Trophoblast cell (in vitro differentiated cells and primary cell): ENCODE measurements around the gene NHLRC1. TPM values are rescaled to one million over a fixed set of nuclear protein-coding genes. Genes with fewer than 3 reads are reported as not detected.

Experiments used
- DNase-seq, 2 donors: peaks; one replicate each; pipeline ENCODE4 v3.0.0-alpha.2; 2016
- H2AFZ ChIP-seq: 2 replicates; pipeline ENCODE4 v1.6.1; 2013; ENCODE audit warnings: low read length, moderate library complexity, mild to moderate bottlenecking; ENCODE audit not compliant: insufficient read depth, poor library complexity
- H2AK5ac ChIP-seq: 2 replicates; pipeline ENCODE4 v1.6.1; 2013; ENCODE audit warnings: mild to moderate bottlenecking, low read length
- H2BK120ac ChIP-seq: 2 replicates; pipeline ENCODE4 v1.6.1; 2013; ENCODE audit warnings: low read length, mild to moderate bottlenecking, moderate library complexity; ENCODE audit not compliant: insufficient read depth, poor library complexity
- H2BK12ac ChIP-seq: 2 replicates; pipeline ENCODE4 v1.6.1; 2013; ENCODE audit warnings: mild to moderate bottlenecking, low read length, moderate library complexity
- H2BK5ac ChIP-seq: 2 replicates; pipeline ENCODE4 v1.6.1; 2013; ENCODE audit warnings: low read length, low read depth, moderate library complexity, mild to moderate bottlenecking; ENCODE audit not compliant: poor library complexity
- H3K14ac ChIP-seq: 2 replicates; pipeline ENCODE4 v1.6.1; 2013; ENCODE audit warnings: mild to moderate bottlenecking, low read length
- H3K18ac ChIP-seq: 2 replicates; pipeline ENCODE4 v1.6.1; 2013; ENCODE audit warnings: mild to moderate bottlenecking, low read length
- H3K23ac ChIP-seq: 2 replicates; pipeline ENCODE4 v1.6.1; 2013; ENCODE audit warnings: low read length
- H3K27ac ChIP-seq: 2 replicates; pipeline ENCODE4 v1.5.1; 2013; ENCODE audit warnings: low read depth, mild to moderate bottlenecking, inconsistent platforms, low read length, moderate library complexity
- H3K27me3 ChIP-seq: 2 replicates; pipeline ENCODE4 v1.6.1; 2013; ENCODE audit warnings: inconsistent platforms, mild to moderate bottlenecking, low read length, moderate library complexity; ENCODE audit not compliant: insufficient read depth
- H3K36me3 ChIP-seq, 2 experiments: 1 replicate in 1 of 2; 2 replicates in 1 of 2; pipeline ENCODE4 v1.6.1; 2013; ENCODE audit warnings: low read length in 2 of 2, mild to moderate bottlenecking in 2 of 2, moderate library complexity in 1 of 2; ENCODE audit not compliant: insufficient read depth in 2 of 2, control insufficient read depth in 1 of 2
- H3K4ac ChIP-seq: 2 replicates; pipeline ENCODE4 v1.6.1; 2013; ENCODE audit warnings: low read depth, mild to moderate bottlenecking, low read length, moderate library complexity
- H3K4me1 ChIP-seq, 2 experiments: 1 replicate in 1 of 2; 2 replicates in 1 of 2; pipeline ENCODE4 v1.6.1; 2013; ENCODE audit warnings: low read length in 2 of 2, mild to moderate bottlenecking in 2 of 2, moderate library complexity in 1 of 2; ENCODE audit not compliant: insufficient read depth in 2 of 2, control insufficient read depth in 1 of 2
- H3K4me2 ChIP-seq: 2 replicates; pipeline ENCODE4 v1.6.1; 2013; ENCODE audit warnings: inconsistent platforms, mild to moderate bottlenecking, low read length, moderate library complexity
- H3K4me3 ChIP-seq: 2 replicates; pipeline ENCODE4 v1.5.1; 2013; ENCODE audit warnings: mild to moderate bottlenecking, low read depth, low read length, inconsistent platforms
- H3K79me1 ChIP-seq: one replicate; pipeline ENCODE4 v1.6.1; 2013; ENCODE audit warnings: low read length
- H3K79me2 ChIP-seq: 2 replicates; pipeline ENCODE4 v1.6.1; 2013; ENCODE audit warnings: low read length, mild to moderate bottlenecking; ENCODE audit not compliant: control insufficient read depth, insufficient read depth, poor library complexity
- H3K9ac ChIP-seq: 2 replicates; pipeline ENCODE4 v1.6.1; 2013; ENCODE audit warnings: mild to moderate bottlenecking, low read length
- H3K9me3 ChIP-seq: 2 replicates; pipeline ENCODE4 v1.6.1; 2013; ENCODE audit warnings: low read depth, mild to moderate bottlenecking, control low read depth, inconsistent platforms, low read length; ENCODE audit not compliant: insufficient read depth
- H4K12ac ChIP-seq: 2 replicates; pipeline ENCODE4 v1.6.1; 2013; ENCODE audit warnings: low read depth, mild to moderate bottlenecking, low read length, moderate library complexity
- H4K8ac ChIP-seq: 2 replicates; pipeline ENCODE4 v1.6.1; 2013; ENCODE audit warnings: low read depth, mild to moderate bottlenecking, low read length, moderate library complexity
- H4K91ac ChIP-seq: one replicate; pipeline ENCODE4 v1.6.1; 2013; ENCODE audit warnings: low read depth, mild to moderate bottlenecking, low read length, moderate library complexity
- WGBS: extraction: QIAGEN DNeasy Blood & Tissue Kit; methylation state at CpG from one replicate; pipeline ENCODE4 v1.1.7; 2013; ENCODE audit warnings: missing lambda C conversion rate; ENCODE audit not compliant: insufficient read length, insufficient coverage; ENCODE audit errors: extremely low coverage; 5-methylcytosine and 5-hydroxymethylcytosine counted together
- polyA plus RNA-seq: library from polyadenylated mRNA; stranded (reverse); fragments of 200-250 nt; gene quantifications from 2 replicates; pipeline ENCODE4 v1.2.3, GENCODE V29; 2013

NHLRC1 gene
- 0.12 and 0.15 TPM in 2 replicates for polyA plus RNA-seq

- no peak within 1 kb of the TSS for H3K23ac ChIP-seq
- H3K18ac ChIP-seq = peak within 1 kb of the TSS; percentile 40
- no peaks in the 10 kb centered on the region for H3K36me3 ChIP-seq
- peak within 1 kb of the TSS; percentile 8 for H3K9ac ChIP-seq
- no peak within 1 kb of the TSS for H2AK5ac ChIP-seq
- peak within 1 kb of the TSS; percentile 31 for H4K91ac ChIP-seq
- H3K79me2 ChIP-seq = no peaks in the 10 kb centered on the region
- H3K4me3 ChIP-seq = peak within 1 kb of the TSS; percentile 62
- H4K8ac ChIP-seq = peak within 1 kb of the TSS; percentile 69
- H2BK12ac ChIP-seq = no peak within 1 kb of the TSS
- peak within 1 kb of the TSS; percentile 1 for H3K4ac ChIP-seq
- peaks cover 5 to 6% of the 10 kb centered on the region in 2 experiments for H3K4me1 ChIP-seq
- WGBS = no CpG with 5 or more reads among the region's 82 CpGs
- H3K4me2 ChIP-seq = peak within 1 kb of the TSS; percentile 70
- no peaks in the 10 kb centered on the region for H3K27me3 ChIP-seq
- H2AFZ ChIP-seq = peak within 1 kb of the TSS; percentile 33
- peak within 1 kb of the TSS; percentile 54 for H3K14ac ChIP-seq
- peaks cover 3% of the 10 kb centered on the region for H3K79me1 ChIP-seq
- DNase-seq = peak; percentile 92 to 95
- no peak within 1 kb of the TSS for H2BK5ac ChIP-seq
- no peaks in the 10 kb centered on the region for H3K9me3 ChIP-seq
- no peak within 1 kb of the TSS for H3K27ac ChIP-seq
- H4K12ac ChIP-seq = peak within 1 kb of the TSS; percentile 37
- H2BK120ac ChIP-seq = no peak within 1 kb of the TSS
Measured at GRCh38 chr6:18122128-18123093, at the start of gene NHLRC1. NHLRC1 (minus strand) TSS chr6:18122677; CDS start chr6:18122606, 71 bp downstream.

DNA sequence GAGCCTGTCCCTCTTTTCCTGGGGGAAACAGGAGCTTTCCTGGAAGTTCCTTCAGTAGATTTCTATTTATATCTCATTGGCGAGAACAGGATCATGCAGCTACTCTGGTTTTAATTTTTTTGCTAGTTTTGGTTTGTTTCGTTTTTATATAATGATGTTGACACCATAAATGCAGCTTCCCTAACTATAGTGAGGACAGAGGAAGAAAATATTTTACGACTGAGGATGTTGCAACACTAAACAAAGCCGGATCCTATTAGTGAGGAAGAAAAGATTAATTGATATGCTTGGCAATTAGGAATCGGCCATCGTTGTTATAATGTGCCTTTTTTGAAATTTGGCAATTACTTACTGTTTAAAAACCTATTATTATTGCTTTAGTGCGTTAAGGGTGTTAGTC lies 49.4 kb upstream of the NHLRC1 start:
- Histone ChIP-seq H4K8ac (no peak overlapping the region), H3K23ac (no peak overlapping the region), H3K9me3 (no peaks in the 10 kb centered on the region), H2AK5ac (no peak overlapping the region), H3K4me1 (no peaks in the 10 kb centered on the region), H3K4ac (no peak overlapping the region), H3K27me3 (no peaks in the 10 kb centered on the region), H2BK5ac (no peak overlapping the region), H3K27ac (no peak overlapping the region), H3K79me1 (no peaks in the 10 kb centered on the region), H2AFZ (no peak overlapping the region), H3K4me3 (no peak overlapping the region), H3K9ac (no peak overlapping the region), H3K18ac (no peak overlapping the region), H2BK120ac (no peak overlapping the region), H3K79me2 (no peaks in the 10 kb centered on the region), H3K36me3 (peaks cover 5 to 7% of the 10 kb centered on the region in 2 experiments), H4K12ac (no peak overlapping the region), H4K91ac (no peak overlapping the region), H2BK12ac (no peak overlapping the region), H3K14ac (no peak overlapping the region), H3K4me2 (no peak overlapping the region)
- no peak for DNase-seq
- no CpG with 5 or more reads among the region's 7 CpGs for WGBS

- Histone ChIP-seq H3K9ac (no peak overlapping the region), H3K4ac (no peak overlapping the region), H3K18ac (no peak overlapping the region), H3K14ac (no peak overlapping the region), H3K79me1 (no peaks in the 10 kb centered on the region), H3K4me2 (no peak overlapping the region), H3K4me1 (no peaks in the 10 kb centered on the region), H3K79me2 (no peaks in the 10 kb centered on the region), H4K8ac (no peak overlapping the region), H4K12ac (no peak overlapping the region), H3K23ac (no peak overlapping the region), H2AFZ (no peak overlapping the region), H2BK12ac (no peak overlapping the region), H3K36me3 (peaks cover 6 to 10% of the 10 kb centered on the region in 2 experiments), H4K91ac (no peak overlapping the region), H3K4me3 (no peak overlapping the region), H3K27me3 (no peaks in the 10 kb centered on the region), H2BK120ac (no peak overlapping the region), H3K27ac (no peak overlapping the region), H2BK5ac (no peak overlapping the region), H3K9me3 (no peaks in the 10 kb centered on the region), H2AK5ac (no peak overlapping the region)
- no CpG with 5 or more reads among the region's 3 CpGs for WGBS
- DNase-seq = no peak
Measured at GRCh38 chr6:18168264-18168663, 45.8 kb upstream of the NHLRC1 start.

GRCh38 chr6:18166312-18167036 lies 44.0 kb upstream of the NHLRC1 start:
- Histone ChIP-seq H3K9me3 (no peaks in the 10 kb centered on the region), H3K14ac (no peak overlapping the region), H3K4me2 (no peak overlapping the region), H3K79me2 (no peaks in the 10 kb centered on the region), H3K4ac (no peak overlapping the region), H4K12ac (no peak overlapping the region), H4K8ac (no peak overlapping the region), H2AFZ (no peak overlapping the region), H2BK12ac (no peak overlapping the region), H3K36me3 (peaks cover 7 to 13% of the 10 kb centered on the region in 2 experiments), H2BK120ac (no peak overlapping the region), H2BK5ac (no peak overlapping the region), H3K27ac (no peak overlapping the region), H2AK5ac (no peak overlapping the region), H4K91ac (no peak overlapping the region), H3K9ac (no peak overlapping the region), H3K27me3 (no peaks in the 10 kb centered on the region), H3K4me1 (no peaks in the 10 kb centered on the region), H3K79me1 (no peaks in the 10 kb centered on the region), H3K4me3 (no peak overlapping the region), H3K23ac (no peak overlapping the region), H3K18ac (no peak overlapping the region)
- no peak for DNase-seq
- no CpG with 5 or more reads among the region's 2 CpGs for WGBS
